Stimulated activated CD8-positive, alpha-beta memory T cell treated with anti-CD3 and anti-CD28 coated beads, Interleukin-7, amount 100 ng/mL, for 1 hour (primary cell): ENCODE data around the gene CCDC102B.
"Not testable (repeated sequence)": the region's sequence is repeated elsewhere in the genome, so short reads cannot be mapped to it uniquely, and the experiment has no call there.

Experiments used
- DNase-seq, 2 donors: peaks; one replicate each; pipeline ENCODE4 v3.0.0-alpha.2; 2020; ENCODE audit warnings: low read depth in 2 of 2

The CCDC102B gene

GRCh38 chr18:68830256-68831045, 32.6 kb downstream of the CCDC102B start:
- no peak for DNase-seq

GRCh38 chr18:68833756-68834155, 35.9 kb downstream of the CCDC102B start:
- DNase-seq, result no peak

- DNase-seq, result no peak
These were observed 40.0 kb downstream of the CCDC102B start for GRCh38 chr18:68837665-68838451.

GRCh38 chr18:68839701-68840100, 41.8 kb downstream of the CCDC102B start:
- DNase-seq, result no peak

GRCh38 chr18:68840554-68841263, 42.8 kb downstream of the CCDC102B start:
- DNase-seq, result no peak

DNA sequence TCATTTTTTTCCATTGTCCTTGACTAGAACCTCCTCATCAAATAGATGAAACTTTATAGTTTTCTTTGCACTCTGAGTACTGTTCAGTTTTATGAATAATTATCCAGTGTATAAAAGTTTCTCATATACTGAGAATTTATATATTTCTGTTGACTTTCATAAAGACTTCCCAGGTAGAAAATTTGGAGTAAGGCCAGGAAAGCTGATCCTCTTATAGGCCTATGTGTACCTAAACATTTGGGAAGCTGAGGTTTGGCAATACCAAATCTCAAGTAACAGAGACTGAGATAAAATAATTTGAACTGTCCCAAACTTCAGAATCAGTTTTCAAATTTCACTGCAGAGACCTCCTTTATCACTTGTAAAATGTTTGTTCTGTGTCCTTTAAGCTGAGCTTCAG, 43.4 kb downstream of the CCDC102B start:
- no peak for DNase-seq

GRCh38 chr18:68842951-68843350, 45.1 kb downstream of the CCDC102B start:
- no peak for DNase-seq

- no peak for DNase-seq
These were observed 45.7 kb downstream of the CCDC102B start for GRCh38 chr18:68843473-68844089.

DNA sequence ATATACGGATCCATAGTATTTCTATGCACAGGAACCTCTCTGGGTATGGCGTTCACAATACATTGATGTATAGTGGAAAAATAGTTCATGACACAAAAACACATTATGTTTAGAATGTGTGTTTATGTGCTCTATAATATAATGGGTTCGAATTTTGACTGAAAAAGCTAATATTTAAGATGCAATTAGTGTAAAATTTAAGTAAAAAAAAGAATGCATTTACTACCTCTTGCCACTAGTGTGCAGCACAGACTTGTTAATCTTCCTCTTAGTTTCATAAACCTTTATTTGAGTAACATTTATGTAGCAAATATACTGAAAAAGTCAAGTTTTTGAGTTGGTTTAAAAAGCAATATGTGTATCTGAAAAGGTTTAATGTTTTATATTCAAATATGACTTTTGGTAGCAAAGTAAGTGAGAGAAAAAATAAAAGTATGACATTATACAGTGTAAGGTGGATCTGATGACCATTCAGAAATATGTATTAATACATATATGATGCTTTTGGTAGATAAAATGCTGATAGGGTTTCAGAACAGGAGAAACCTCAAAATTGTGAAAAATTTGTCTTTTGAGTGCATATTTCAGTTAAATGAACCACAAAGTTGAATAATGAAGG, 49.4 kb downstream of the CCDC102B start:
- no peak for DNase-seq

GRCh38 chr18:68848242-68848641, 50.4 kb downstream of the CCDC102B start:
- no peak for DNase-seq

- no peak for DNase-seq
These were observed 57.0 kb downstream of the CCDC102B start for GRCh38 chr18:68854786-68855391.

GRCh38 chr18:68855491-68855890, 57.6 kb downstream of the CCDC102B start:
- DNase-seq, result no peak

DNA sequence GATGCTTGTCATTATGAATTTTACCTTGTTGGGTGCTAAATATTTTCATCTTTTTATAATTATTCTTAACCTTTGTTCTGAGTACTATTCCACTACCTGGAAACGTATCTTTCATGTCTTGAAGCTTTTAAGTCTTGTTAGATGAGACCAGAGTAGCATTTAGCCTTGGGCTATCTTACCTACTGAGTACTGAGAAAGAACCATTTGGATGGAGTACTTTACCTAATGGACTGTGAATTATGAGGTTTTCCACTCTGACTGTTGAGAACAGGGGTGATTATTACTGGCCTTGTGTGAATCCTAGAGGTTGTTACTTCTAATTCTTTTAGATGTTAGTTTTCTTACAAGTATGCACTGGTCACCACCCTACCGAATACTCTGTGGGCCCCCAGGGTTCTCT, 63.5 kb downstream of the CCDC102B start:
- DNase-seq, result no peak

GRCh38 chr18:68865021-68865420, 67.1 kb downstream of the CCDC102B start:
- no peak for DNase-seq

DNA sequence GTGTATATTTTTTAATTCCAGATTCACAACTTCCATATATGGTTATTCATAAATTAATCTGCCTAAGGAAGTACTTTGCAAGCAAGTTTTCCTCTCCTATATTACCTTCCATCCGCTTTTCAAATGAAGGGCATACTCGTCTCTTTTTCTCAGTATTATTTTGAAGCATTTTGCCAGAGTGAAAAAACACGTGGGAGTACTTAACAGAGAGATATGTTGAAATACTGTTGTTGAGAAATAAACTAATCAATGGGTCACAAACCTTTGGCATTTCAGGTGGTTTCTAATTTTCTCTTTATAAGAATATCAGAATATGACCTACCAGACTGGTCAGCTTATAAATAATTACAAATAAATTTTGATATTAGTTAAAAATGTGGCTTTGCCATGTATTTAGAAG, 67.6 kb downstream of the CCDC102B start:
- DNase-seq, result no peak

GRCh38 chr18:68873003-68873402, 75.1 kb downstream of the CCDC102B start:
- DNase-seq, result no peak

DNA sequence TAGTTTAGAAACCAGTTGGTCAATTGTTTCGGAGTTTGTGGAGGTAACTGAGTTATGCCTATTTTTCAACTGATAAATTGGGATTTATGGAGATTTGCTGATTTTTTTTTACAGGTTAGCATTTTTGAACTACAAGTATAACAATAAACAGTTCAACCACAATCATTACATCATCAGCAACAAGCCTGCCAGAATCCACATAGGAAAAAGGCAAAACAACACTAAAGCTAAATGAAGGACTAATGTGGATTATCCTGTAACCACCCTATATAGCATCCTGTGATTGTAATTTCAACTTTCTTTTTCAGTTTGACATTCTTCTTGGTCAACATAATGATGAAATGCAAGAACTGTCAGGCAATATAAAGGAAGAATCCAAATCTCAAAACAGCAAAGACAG, 76.5 kb downstream of the CCDC102B start:
- DNase-seq, result no peak

- DNase-seq, result not testable (repeated sequence)
These were observed 82.1 kb downstream of the CCDC102B start for GRCh38 chr18:68879947-68880346.

DNA sequence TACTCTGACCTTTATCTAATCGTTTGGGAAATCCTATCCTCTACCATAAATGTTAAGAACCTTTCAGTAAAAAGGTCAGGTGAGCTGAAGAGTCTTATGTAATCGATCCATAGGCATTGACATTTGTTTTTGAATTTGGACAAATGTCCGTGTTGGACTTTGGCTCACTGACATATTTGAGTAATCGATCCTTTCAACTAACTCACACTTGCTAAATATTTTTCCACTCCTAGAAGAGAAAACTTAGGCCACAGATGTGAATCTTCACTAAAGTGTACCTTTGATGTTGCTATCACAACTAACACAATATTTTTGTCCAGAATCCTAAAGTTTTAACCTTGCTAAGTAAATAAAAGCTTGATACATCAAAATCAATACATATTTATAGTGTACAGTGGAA, 89.5 kb downstream of the CCDC102B start:
- DNase-seq, result no peak

DNA sequence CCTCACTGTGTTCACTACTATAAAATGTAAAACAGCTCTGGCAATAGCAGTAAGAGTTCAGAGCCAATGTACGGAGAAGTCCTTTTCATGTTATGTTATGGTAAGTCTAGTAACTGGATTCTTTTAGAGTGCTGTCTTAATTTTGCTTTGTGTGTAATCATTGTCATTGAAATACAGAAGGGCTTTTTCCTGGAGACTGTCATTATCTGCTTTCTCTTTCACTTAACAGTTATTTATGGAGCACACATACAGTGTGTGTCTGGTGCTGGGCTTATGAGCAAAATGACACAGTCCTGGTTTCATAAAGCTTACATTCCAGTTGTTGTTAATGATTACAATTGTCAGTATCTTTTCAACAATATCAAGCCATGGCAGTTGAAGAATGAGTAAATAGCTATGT, 95.5 kb downstream of the CCDC102B start:
- no peak for DNase-seq

DNA sequence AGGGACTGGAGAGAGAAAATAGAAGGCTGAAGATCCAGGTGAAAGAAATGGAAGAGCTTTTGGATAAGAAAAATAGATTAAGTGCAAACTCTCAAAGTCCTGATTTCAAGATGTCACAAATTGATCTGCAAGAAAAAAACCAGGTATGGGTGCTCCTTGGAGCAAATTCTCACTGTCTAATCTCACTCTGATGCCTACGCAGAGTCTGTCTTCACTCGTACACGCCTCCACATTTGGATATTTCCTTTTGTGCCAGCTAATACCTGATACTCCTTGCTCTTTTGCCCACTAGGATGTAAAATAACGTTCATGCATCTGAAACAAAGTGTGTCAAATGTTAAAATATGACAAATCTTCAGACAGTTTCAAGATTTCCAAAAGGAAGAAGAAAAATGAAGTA, 99.4 kb downstream of the CCDC102B start:
- no peak for DNase-seq
